KBM-7 (cell line): ENCODE results near the gene PLCB4.

ENCODE experiments used
- DNase-seq: peaks from one replicate; pipeline ENCODE4 v3.0.0-alpha.2; 2015
- in situ Hi-C: fragments of 300-500 bp; cut with MboI; formaldehyde crosslinking; loops from 2 replicates; pipeline ENCODE4 v1.14.3; 2020; ENCODE audit warnings: low sequenced_read_pairs, low pct_unique_long_range_greater_than_20kb, mixed read lengths

The PLCB4 gene

GRCh38 chr20:9053108-9053507 is 15.8 kb upstream of the PLCB4 start:
- DNase-seq: no peak
- in situ Hi-C loops: no loop called here

- in situ Hi-C loops: no loop called here
- no peak for DNase-seq
These were observed 14.7 kb upstream of the PLCB4 start for GRCh38 chr20:9054176-9054575.

GRCh38 chr20:9059931-9060330 is 9.0 kb upstream of the PLCB4 start:
- no peak for DNase-seq
- in situ Hi-C loops: no loop called here

GRCh38 chr20:9061434-9061833 is 7.5 kb upstream of the PLCB4 start:
- in situ Hi-C loops: no loop called here
- no peak for DNase-seq

- DNase-seq: no peak
- in situ Hi-C loops: no loop called here
These were observed 6.8 kb upstream of the PLCB4 start for GRCh38 chr20:9062066-9062465.

GRCh38 chr20:9066191-9066590 is 2.7 kb upstream of the PLCB4 start:
- in situ Hi-C loops: no loop called here
- no peak for DNase-seq

GRCh38 chr20:9068233-9068801 is 570 bp upstream of the PLCB4 start:
- in situ Hi-C loops: no loop called here
- DNase-seq: no peak

GRCh38 chr20:9070304-9070703 is 1.4 kb downstream of the PLCB4 start:
- DNase-seq: no peak
- in situ Hi-C loops: no loop called here

- no peak for DNase-seq
- in situ Hi-C loops: no loop called here
These were observed 3.3 kb downstream of the PLCB4 start for GRCh38 chr20:9071976-9072726.

- DNase-seq: no peak
- in situ Hi-C loops: no loop called here
These were observed 4.1 kb downstream of the PLCB4 start for GRCh38 chr20:9072861-9073500.

GRCh38 chr20:9075264-9076095 is 6.6 kb downstream of the PLCB4 start:
- in situ Hi-C loops: no loop called here
- no peak for DNase-seq

- DNase-seq: no peak
- in situ Hi-C loops: no loop called here
These were observed 7.6 kb downstream of the PLCB4 start for GRCh38 chr20:9076440-9076839.

GRCh38 chr20:9078826-9079731 is 10.2 kb downstream of the PLCB4 start:
- in situ Hi-C loops: no loop called here
- no peak for DNase-seq

- DNase-seq: no peak
- in situ Hi-C loops: no loop called here
These were observed 12.6 kb downstream of the PLCB4 start for GRCh38 chr20:9081423-9081966.

GRCh38 chr20:9082741-9083140 is 13.9 kb downstream of the PLCB4 start:
- no peak for DNase-seq
- in situ Hi-C loops: no loop called here

- in situ Hi-C loops: no loop called here
- no peak for DNase-seq
These were observed 18.8 kb downstream of the PLCB4 start for GRCh38 chr20:9087531-9088217.

- in situ Hi-C loops: no loop called here
- no peak for DNase-seq
These were observed 19.7 kb downstream of the PLCB4 start for GRCh38 chr20:9088556-9088955.

- in situ Hi-C loops: no loop called here
- DNase-seq: no peak
These were observed 23.2 kb downstream of the PLCB4 start for GRCh38 chr20:9092113-9092512.
